Sigmoid colon (tissue), 4 donors: ENCODE measurements around the gene SPOCK1.

ENCODE experiments used
- CTCF ChIP-seq, 4 experiments: fragments of 450-650 bp in 3 of 4; fragments of 200-600 bp in 1 of 4; IDR thresholded peaks; one replicate each; pipeline ENCODE4 v1.5.1; 2016 to 2019; ENCODE audit warnings: antibody characterized with exemption in 4 of 4, mild to moderate bottlenecking in 3 of 4, moderate library complexity in 2 of 4
- EP300 ChIP-seq, 4 donors: sonication (generic); formaldehyde crosslinking; IDR thresholded peaks; one replicate each; pipeline ENCODE4 v1.6.1; 2017; ENCODE audit warnings: antibody characterized with exemption in 4 of 4
- POLR2A ChIP-seq, 2 donors: fragments of 450-650 bp; IDR thresholded peaks; one replicate each; pipeline ENCODE4 v1.6.1; 2016; ENCODE audit warnings: antibody characterized with exemption in 2 of 2, mild to moderate bottlenecking in 2 of 2, moderate library complexity in 2 of 2
- POLR2AphosphoS5 ChIP-seq, 4 donors: sonication (generic); formaldehyde crosslinking; IDR thresholded peaks; one replicate each; pipeline ENCODE4 v1.6.1; 2017; ENCODE audit warnings: antibody characterized with exemption in 4 of 4

DNA sequence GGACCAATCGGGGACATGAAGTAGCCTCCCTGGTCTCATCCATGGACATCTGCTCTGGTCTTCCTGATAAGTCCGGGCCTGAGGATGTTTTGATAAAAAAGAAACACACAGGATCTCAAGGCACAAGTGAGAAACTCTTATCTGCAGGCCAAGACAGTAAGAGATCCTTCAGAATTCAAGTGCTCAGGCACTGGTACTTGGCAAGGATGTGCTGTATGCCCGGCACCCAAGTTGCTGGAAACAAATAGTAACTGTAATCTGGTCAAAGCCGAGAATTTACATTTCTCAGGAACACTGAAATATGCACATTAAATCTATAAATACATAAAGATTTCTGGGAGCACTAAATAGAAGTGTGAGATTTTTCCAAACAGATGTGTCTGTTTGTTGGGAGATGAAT, 165.7 kb downstream of the SPOCK1 start:
- TF ChIP-seq CTCF (IDR thresholded peaks at IDR 0.05) (no peak), POLR2A (IDR thresholded peaks at IDR 0.05) (no peak), EP300 (IDR thresholded peaks at IDR 0.05) (no peak), POLR2AphosphoS5 (IDR thresholded peaks at IDR 0.05) (no peak)
